Karpas-422 (cell line): ENCODE data around the gene RRN3. TPM values are rescaled to one million over a fixed set of nuclear protein-coding genes. Genes with fewer than 3 reads are reported as not detected.
"Not testable (repeated sequence)": the region's sequence is repeated elsewhere in the genome, so short reads cannot be mapped to it uniquely, and the experiment has no call there.

Experiments used
- DNase-seq: peaks from one replicate; pipeline ENCODE4 v3.0.0-alpha.2; 2015
- H2AFZ ChIP-seq: fragments of 200-600 bp; sonication (generic); 2 replicates; pipeline ENCODE4 v1.6.1; 2014; ENCODE audit warnings: antibody characterized with exemption, low read length, mixed read lengths
- H3K27ac ChIP-seq: fragments of 200-600 bp; sonication (generic); 2 replicates; pipeline ENCODE4 v1.5.1; 2014; ENCODE audit warnings: mild to moderate bottlenecking, low read length, moderate library complexity
- H3K27me3 ChIP-seq: fragments of 200-600 bp; sonication (generic); 2 replicates; pipeline ENCODE4 v1.6.1; 2014; ENCODE audit warnings: low read length, mixed read lengths
- H3K36me3 ChIP-seq: fragments of 200-600 bp; sonication (generic); 2 replicates; pipeline ENCODE4 v1.6.1; 2014; ENCODE audit warnings: low read length, mixed read lengths; ENCODE audit not compliant: insufficient read depth
- H3K4me1 ChIP-seq: fragments of 200-600 bp; sonication (generic); 2 replicates; pipeline ENCODE4 v1.6.1; 2014; ENCODE audit warnings: mild to moderate bottlenecking, low read length, mixed read lengths
- H3K4me2 ChIP-seq: fragments of 200-600 bp; sonication (generic); 2 replicates; pipeline ENCODE4 v1.6.1; 2014; ENCODE audit warnings: low read length, low read depth, mild to moderate bottlenecking; ENCODE audit not compliant: poor library complexity, severe bottlenecking
- H3K4me3 ChIP-seq: fragments of 200-600 bp; sonication (generic); 2 replicates; pipeline ENCODE4 v1.5.1; 2014; ENCODE audit warnings: mild to moderate bottlenecking, antibody characterized with exemption, low read length, mixed read lengths
- H3K79me2 ChIP-seq: fragments of 200-600 bp; sonication (generic); 2 replicates; pipeline ENCODE4 v1.6.1; 2014; ENCODE audit warnings: mild to moderate bottlenecking, low read length, mixed read lengths
- H3K9ac ChIP-seq: fragments of 200-600 bp; sonication (generic); 2 replicates; pipeline ENCODE4 v1.6.0; 2014; ENCODE audit warnings: low read length
- H3K9me2 ChIP-seq: fragments of 200-600 bp; sonication (generic), shearing (Covaris generic); replicated peaks from 2 replicates; pipeline ENCODE4 v1.6.0; 2014; ENCODE audit warnings: mild to moderate bottlenecking, low read length, moderate library complexity; ENCODE audit not compliant: insufficient read depth
- H3K9me3 ChIP-seq: fragments of 300-700, 200-600 bp; sonication (generic); 2 replicates; pipeline ENCODE4 v1.6.1; 2014; ENCODE audit warnings: low read length, mixed read lengths
- H4K20me1 ChIP-seq: fragments of 200-600 bp; sonication (generic); 2 replicates; pipeline ENCODE4 v1.6.1; 2014; ENCODE audit warnings: mild to moderate bottlenecking, antibody characterized with exemption, low read length, low read depth; ENCODE audit not compliant: insufficient read depth
- total RNA-seq: library from RNA; depleted of rRNA; stranded (reverse); fragments of >200 nt; shearing (Covaris generic); gene quantifications from 2 replicates; pipeline ENCODE4 v1.2.3, GENCODE V29; 2014; ENCODE audit warnings: low replicate concordance

Gene RRN3
- total RNA-seq, 1 experiment from 2014 or later: 36.0 TPM

GRCh38 chr16:15135483-15136360 is 41.6 kb upstream of the RRN3 start:
- not testable (repeated sequence) for H2AFZ ChIP-seq, H3K9ac ChIP-seq, H3K27me3 ChIP-seq, H3K79me2 ChIP-seq, H3K27ac ChIP-seq, H3K9me3 ChIP-seq, DNase-seq, H3K4me2 ChIP-seq, H4K20me1 ChIP-seq, H3K36me3 ChIP-seq, H3K4me3 ChIP-seq, H3K4me1 ChIP-seq, H3K9me2 ChIP-seq

GRCh38 chr16:15134752-15135482 is 40.8 kb upstream of the RRN3 start:
- not testable (repeated sequence) for H3K27ac ChIP-seq, H3K27me3 ChIP-seq, H3K79me2 ChIP-seq, H3K4me1 ChIP-seq, H3K9me3 ChIP-seq, H3K4me2 ChIP-seq, H3K9me2 ChIP-seq, DNase-seq, H3K9ac ChIP-seq, H4K20me1 ChIP-seq, H3K36me3 ChIP-seq, H3K4me3 ChIP-seq, H2AFZ ChIP-seq

DNA sequence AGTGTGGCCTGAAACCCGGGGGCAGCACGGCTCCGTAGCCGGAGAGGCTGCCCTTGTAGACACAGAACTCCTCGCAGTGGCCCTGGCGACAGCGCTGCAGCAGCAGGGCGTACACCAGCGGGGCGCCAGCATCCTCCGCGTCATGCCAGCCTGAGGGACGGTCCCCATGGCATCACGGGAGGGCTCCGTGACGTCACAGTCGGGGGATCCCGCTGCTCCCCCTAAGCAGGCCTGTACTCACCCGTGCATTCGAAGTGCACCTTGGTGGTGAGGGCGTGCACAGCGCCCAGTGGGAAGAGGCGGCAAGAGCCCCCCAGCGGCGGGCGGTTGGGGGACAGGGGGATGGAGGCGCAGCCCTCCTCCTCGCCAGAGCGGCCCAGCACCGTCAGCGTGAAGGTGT is 39.5 kb upstream of the RRN3 start:
- not testable (repeated sequence) for H3K79me2 ChIP-seq, H3K4me1 ChIP-seq, H3K27ac ChIP-seq, H2AFZ ChIP-seq, H3K4me2 ChIP-seq, H4K20me1 ChIP-seq, H3K4me3 ChIP-seq, DNase-seq, H3K9me3 ChIP-seq, H3K9me2 ChIP-seq, H3K36me3 ChIP-seq, H3K9ac ChIP-seq, H3K27me3 ChIP-seq

DNA sequence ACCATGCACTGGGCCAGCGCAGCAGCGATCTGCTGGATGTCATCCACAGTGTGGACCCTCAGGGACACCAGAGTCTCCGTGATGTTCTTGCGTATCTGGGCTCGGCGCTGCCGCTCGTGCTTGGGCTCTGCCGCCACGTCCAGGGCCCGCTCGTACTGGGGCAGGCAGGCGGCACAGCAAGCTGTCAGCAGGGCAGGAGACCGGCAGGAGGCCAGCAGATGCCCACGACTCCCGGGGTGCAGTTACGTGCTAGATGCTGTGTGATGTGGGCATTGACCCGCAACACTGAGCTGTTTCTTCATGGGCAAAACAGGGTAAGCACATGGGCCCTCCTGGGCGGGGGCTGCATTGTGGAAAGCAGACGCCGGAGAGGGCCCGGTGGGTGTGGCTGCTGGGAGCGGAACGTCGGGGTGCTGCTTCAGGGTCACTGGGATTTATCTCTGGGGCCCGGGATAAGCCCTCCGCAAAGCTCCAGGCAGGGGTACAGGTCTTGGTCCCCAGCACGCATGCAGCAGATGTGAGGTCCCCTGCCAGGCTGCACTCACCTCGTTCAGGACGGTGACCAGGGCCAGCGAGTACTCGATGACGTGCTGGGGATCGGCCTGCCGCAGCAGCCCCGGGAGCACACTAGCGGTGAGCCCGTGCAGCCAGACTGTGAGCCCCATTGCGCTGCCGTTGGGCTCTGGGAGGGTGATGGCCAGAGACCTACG is 38.8 kb upstream of the RRN3 start:
- H3K79me2 ChIP-seq, H3K9me3 ChIP-seq, H3K4me3 ChIP-seq, H3K27ac ChIP-seq, H3K27me3 ChIP-seq, H3K9me2 ChIP-seq, H3K36me3 ChIP-seq, H3K4me2 ChIP-seq, H4K20me1 ChIP-seq, DNase-seq, H2AFZ ChIP-seq, H3K9ac ChIP-seq, H3K4me1 ChIP-seq: not testable (repeated sequence)

- not testable (repeated sequence) for H3K9ac ChIP-seq, H3K79me2 ChIP-seq, H3K36me3 ChIP-seq, H3K4me2 ChIP-seq, H2AFZ ChIP-seq, H3K4me3 ChIP-seq, H3K4me1 ChIP-seq, H3K27me3 ChIP-seq, H3K9me3 ChIP-seq, H3K27ac ChIP-seq, H4K20me1 ChIP-seq, H3K9me2 ChIP-seq, DNase-seq
Observed at GRCh38 chr16:15130943-15131700, 37.0 kb upstream of the RRN3 start.

- H4K20me1 ChIP-seq, H3K27me3 ChIP-seq, H3K4me1 ChIP-seq, H3K9me2 ChIP-seq, H2AFZ ChIP-seq, H3K4me3 ChIP-seq, H3K9ac ChIP-seq, H3K4me2 ChIP-seq, H3K36me3 ChIP-seq, H3K27ac ChIP-seq, H3K79me2 ChIP-seq, DNase-seq, H3K9me3 ChIP-seq: not testable (repeated sequence)
Observed at GRCh38 chr16:15130256-15130932, 36.3 kb upstream of the RRN3 start.

- not testable (repeated sequence) for H3K9me2 ChIP-seq, H3K27ac ChIP-seq, H3K4me2 ChIP-seq, H3K9ac ChIP-seq, H3K9me3 ChIP-seq, H3K36me3 ChIP-seq, H4K20me1 ChIP-seq, DNase-seq, H2AFZ ChIP-seq, H3K4me1 ChIP-seq, H3K27me3 ChIP-seq, H3K79me2 ChIP-seq, H3K4me3 ChIP-seq
Observed at GRCh38 chr16:15127641-15128425, 33.8 kb upstream of the RRN3 start.
